NB4 (cell line): ENCODE data around the gene RGS21.

Experiments
- DNase-seq: peaks from one replicate; pipeline ENCODE4 v3.0.0; 2010; ENCODE audit warnings: low read depth
- H3K4me3 ChIP-seq: one replicate; pipeline ENCODE4 v1.5.1; 2011; ENCODE audit warnings: mild to moderate bottlenecking, low read depth, low read length, moderate library complexity
- MYC ChIP-seq: IDR thresholded peaks from 2 replicates; pipeline ENCODE4 v1.6.1; 2011; ENCODE audit warnings: low read depth, low read length
- POLR2A ChIP-seq: IDR thresholded peaks from 2 replicates; pipeline ENCODE4 v1.6.1; 2011; ENCODE audit warnings: mild to moderate bottlenecking; ENCODE audit not compliant: insufficient read length; ENCODE audit errors: extremely low read depth
- TF ChIP-seq, protein P1 (sequence below): IDR thresholded peaks from one replicate; pipeline ENCODE4 v1.5.1; 2012; ENCODE audit warnings: low read depth, low read length
- TF ChIP-seq, protein P2 (sequence below): IDR thresholded peaks from 2 replicates; pipeline ENCODE4 v1.6.1; 2011; ENCODE audit warnings: low read depth, low read length

The RGS21 gene

DNA sequence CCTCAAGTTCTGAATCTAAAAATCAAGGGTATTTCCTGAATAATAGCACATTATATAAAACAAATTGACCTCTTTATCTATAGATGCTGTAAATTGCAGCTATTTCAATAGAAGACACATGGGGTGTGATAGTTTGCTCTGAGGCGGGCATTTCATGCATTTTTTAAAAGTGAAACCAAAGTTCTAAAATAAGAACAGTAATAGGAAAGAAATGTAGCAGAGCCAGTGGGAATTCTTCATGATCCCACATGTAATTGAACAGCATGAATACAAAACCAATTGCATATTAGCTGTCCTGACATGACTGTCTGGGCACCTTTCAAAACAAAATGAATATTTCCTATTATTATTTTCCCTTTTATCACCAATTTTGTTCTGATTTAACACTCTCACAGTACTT lies 85.0 kb downstream of the RGS21 start:
- no peak for DNase-seq
- no peak for TF ChIP-seq POLR2A
- TF ChIP-seq, protein P1, sequence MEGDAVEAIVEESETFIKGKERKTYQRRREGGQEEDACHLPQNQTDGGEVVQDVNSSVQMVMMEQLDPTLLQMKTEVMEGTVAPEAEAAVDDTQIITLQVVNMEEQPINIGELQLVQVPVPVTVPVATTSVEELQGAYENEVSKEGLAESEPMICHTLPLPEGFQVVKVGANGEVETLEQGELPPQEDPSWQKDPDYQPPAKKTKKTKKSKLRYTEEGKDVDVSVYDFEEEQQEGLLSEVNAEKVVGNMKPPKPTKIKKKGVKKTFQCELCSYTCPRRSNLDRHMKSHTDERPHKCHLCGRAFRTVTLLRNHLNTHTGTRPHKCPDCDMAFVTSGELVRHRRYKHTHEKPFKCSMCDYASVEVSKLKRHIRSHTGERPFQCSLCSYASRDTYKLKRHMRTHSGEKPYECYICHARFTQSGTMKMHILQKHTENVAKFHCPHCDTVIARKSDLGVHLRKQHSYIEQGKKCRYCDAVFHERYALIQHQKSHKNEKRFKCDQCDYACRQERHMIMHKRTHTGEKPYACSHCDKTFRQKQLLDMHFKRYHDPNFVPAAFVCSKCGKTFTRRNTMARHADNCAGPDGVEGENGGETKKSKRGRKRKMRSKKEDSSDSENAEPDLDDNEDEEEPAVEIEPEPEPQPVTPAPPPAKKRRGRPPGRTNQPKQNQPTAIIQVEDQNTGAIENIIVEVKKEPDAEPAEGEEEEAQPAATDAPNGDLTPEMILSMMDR, result no peak
- no peak for TF ChIP-seq MYC
- TF ChIP-seq, protein P2, sequence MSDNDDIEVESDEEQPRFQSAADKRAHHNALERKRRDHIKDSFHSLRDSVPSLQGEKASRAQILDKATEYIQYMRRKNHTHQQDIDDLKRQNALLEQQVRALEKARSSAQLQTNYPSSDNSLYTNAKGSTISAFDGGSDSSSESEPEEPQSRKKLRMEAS, result no peak
- H3K4me3 ChIP-seq, result no peak overlapping the region

DNA sequence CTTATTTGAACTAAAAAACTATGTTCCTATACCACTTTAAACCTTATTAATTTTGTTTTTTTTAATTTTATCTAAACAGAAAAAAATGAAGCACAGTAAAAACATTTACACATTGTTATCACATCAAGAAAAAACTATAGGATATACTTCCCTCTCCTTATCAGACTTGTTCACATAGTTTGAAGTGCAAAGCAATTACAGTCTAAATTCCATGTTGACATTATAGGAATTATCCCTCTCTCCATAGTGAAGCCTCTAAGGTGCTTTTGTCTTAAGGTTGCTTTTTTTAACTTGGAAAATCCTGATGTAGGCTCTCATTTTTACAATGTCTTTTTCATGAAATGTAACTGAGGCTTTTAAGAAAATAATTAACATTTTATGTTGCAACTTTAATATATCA lies 85.8 kb downstream of the RGS21 start:
- no peak for TF ChIP-seq MYC
- TF ChIP-seq, protein P2, result no peak
- TF ChIP-seq, protein P1, result no peak
- TF ChIP-seq POLR2A, result no peak
- no peak overlapping the region for H3K4me3 ChIP-seq
- no peak for DNase-seq

GRCh38 chr1:192407206-192407605 lies 90.4 kb downstream of the RGS21 start:
- TF ChIP-seq, protein P2, result no peak
- TF ChIP-seq MYC (no peak), POLR2A (no peak)
- TF ChIP-seq, protein P1, result no peak
- no peak for DNase-seq
- no peak overlapping the region for H3K4me3 ChIP-seq
